ENCODE data around the gene VWF.

- TF ChIP-seq ARNT (IDR thresholded peaks at IDR 0.05) (no peak), FOXA1 (IDR thresholded peaks at IDR 0.05) (no peak), SP1 (IDR thresholded peaks at IDR 0.05) (no peak), FOXM1 (IDR thresholded peaks at IDR 0.05; ENCODE audit: borderline replicate concordance) (no peak), ELF4 (IDR thresholded peaks at IDR 0.05) (no peak), ZNF384 (IDR thresholded peaks at IDR 0.05) (no peak), LEF1 (IDR thresholded peaks at IDR 0.05; ENCODE audit: borderline replicate concordance) (no peak), TARDBP (IDR thresholded peaks at IDR 0.05) (no peak), FOXK2 (IDR thresholded peaks at IDR 0.05) (no peak)
Measured at GRCh38 chr12:6049587-6049986, 74.9 kb downstream of the VWF start.

Measured in HEK293T (cell line).